B cell (primary cell): ENCODE results near the gene RFPL4AL1. TPM values are rescaled to one million over a fixed set of nuclear protein-coding genes. Genes with fewer than 3 reads are reported as not detected.
"Not testable (repeated sequence)": the region's sequence is repeated elsewhere in the genome, so short reads cannot be mapped to it uniquely, and the experiment has no call there.

Experiments used
- ATAC-seq: fragments of 200-7000 bp; cut with Tn5 transposase; one replicate; pipeline ENCODE4 v1.10.0; 2021; ENCODE audit warnings: low read depth, mild to moderate bottlenecking, moderate number of reproducible peaks, moderate library complexity
- CTCF ChIA-PET: fragments of 350-600 bp; sonication (Branson Sonifier 250); formaldehyde crosslinking; loops from one replicate; lab custom pipeline; 2021; ENCODE audit warnings: antibody characterized with exemption, inconsistent platforms; lab: Charles Lee
- POLR2A ChIA-PET: fragments of 350-600 bp; sonication (Branson Sonifier 250); formaldehyde crosslinking; loops from one replicate; lab custom pipeline; 2021; ENCODE audit warnings: antibody characterized with exemption; lab: Charles Lee
- DNase-seq: peaks from one replicate; pipeline ENCODE4 v3.0.0; 2013
- H2AFZ ChIP-seq: 2 replicates; pipeline ENCODE4 v1.6.1; 2012; ENCODE audit warnings: mild to moderate bottlenecking, low read depth, low read length; ENCODE audit not compliant: insufficient read depth, poor library complexity, severe bottlenecking
- H3K27ac ChIP-seq, 2 donors: 1 replicate in 1 of 2; 2 replicates in 1 of 2; pipeline ENCODE4 v1.5.1; 2012 to 2013; ENCODE audit warnings: low read length in 2 of 2, mild to moderate bottlenecking in 2 of 2, moderate library complexity in 1 of 2
- H3K27me3 ChIP-seq, 4 experiments: fragments of 200-600 bp in 1 of 4; sonication (generic) in 1 of 4; replicated peaks in 1 of 4; 1 replicate in 2 of 4; 2 replicates in 2 of 4; pipeline versions ENCODE4 v1.6.1 to v1.7.0; 2013 to 2016; ENCODE audit warnings: low read length in 3 of 4, mild to moderate bottlenecking in 2 of 4, mixed read lengths in 1 of 4, moderate library complexity in 1 of 4; ENCODE audit not compliant: insufficient read depth in 4 of 4, control insufficient read depth in 3 of 4; ENCODE audit errors: control extremely low read depth in 1 of 4
- H3K36me3 ChIP-seq, 2 experiments: replicated peaks in 1 of 2; 1 replicate in 1 of 2; 2 replicates in 1 of 2; pipeline versions ENCODE4 v1.6.1 to v1.7.1; 2013; ENCODE audit warnings: low read length in 1 of 2; ENCODE audit not compliant: insufficient read depth in 2 of 2, control insufficient read depth in 1 of 2; ENCODE audit errors: control extremely low read depth in 1 of 2, extremely low read depth in 1 of 2
- H3K4me1 ChIP-seq, 2 donors: fragments of 200-600 bp in 1 of 2; sonication (generic) in 1 of 2; 1 replicate in 1 of 2; 2 replicates in 1 of 2; pipeline versions ENCODE4 v1.5.1 to v1.6.1; 2013 to 2017; ENCODE audit warnings: low read length in 2 of 2; ENCODE audit not compliant: control insufficient read depth in 2 of 2, insufficient read depth in 2 of 2
- H3K4me2 ChIP-seq: replicated peaks from 2 replicates; pipeline ENCODE3; 2012; ENCODE audit warnings: mild to moderate bottlenecking, low read depth, low read length; ENCODE audit not compliant: poor library complexity, severe bottlenecking
- H3K4me3 ChIP-seq, 5 experiments: fragments of 200-600 bp in 1 of 5; sonication (generic) in 1 of 5; 1 replicate in 3 of 5; 2 replicates in 2 of 5; pipeline versions ENCODE4 v1.5.1 to v1.7.0; 2011 to 2016; ENCODE audit warnings: low read length in 4 of 5, mild to moderate bottlenecking in 4 of 5, low read depth in 2 of 5, control low read depth in 1 of 5, moderate library complexity in 1 of 5; ENCODE audit not compliant: insufficient read depth in 1 of 5; ENCODE audit errors: control extremely low read depth in 1 of 5, extremely low read depth in 1 of 5
- H3K79me2 ChIP-seq: fragments of 200-600 bp; sonication (generic); one replicate; pipeline ENCODE4 v1.6.0; 2016; ENCODE audit warnings: low read length; ENCODE audit not compliant: control insufficient read depth, insufficient read depth
- H3K9ac ChIP-seq: fragments of 200-600 bp; sonication (generic); 2 replicates; pipeline ENCODE4 v1.6.1; 2017; ENCODE audit warnings: mild to moderate bottlenecking, low read length, moderate library complexity
- H3K9me3 ChIP-seq, 3 donors: one replicate each; pipeline versions ENCODE4 v1.6.1 to v1.7.1; 2013; ENCODE audit warnings: low read length in 2 of 3; ENCODE audit not compliant: control insufficient read depth in 2 of 3, insufficient read depth in 1 of 3; ENCODE audit errors: control extremely low read depth in 1 of 3
- H4K20me1 ChIP-seq: 2 replicates; pipeline ENCODE4 v1.6.0; 2012; ENCODE audit warnings: mild to moderate bottlenecking, low read length; ENCODE audit not compliant: insufficient read depth, control insufficient read depth, poor library complexity, severe bottlenecking
- H3K27ac Mint-ChIP-seq: one replicate; pipeline ENCODE4 v1.8.0; 2021; ENCODE audit warnings: mixed read lengths
- H3K27me3 Mint-ChIP-seq: one replicate; pipeline ENCODE4 v1.8.0; 2021; ENCODE audit warnings: mixed read lengths
- H3K4me1 Mint-ChIP-seq: one replicate; pipeline ENCODE4 v1.8.0; 2021; ENCODE audit warnings: mixed read lengths
- H3K4me3 Mint-ChIP-seq: one replicate; pipeline ENCODE4 v1.8.0; 2021; ENCODE audit warnings: mixed read lengths
- H3K9me3 Mint-ChIP-seq: one replicate; pipeline ENCODE4 v1.8.0; 2022; ENCODE audit warnings: mixed read lengths; ENCODE audit not compliant: insufficient read depth
- CTCF ChIP-seq: fragments of 200-600 bp; IDR thresholded peaks from one replicate; pipeline ENCODE4 v1.8.0; 2022; ENCODE audit warnings: antibody characterized with exemption, mild to moderate bottlenecking
- EZH2 ChIP-seq: IDR thresholded peaks from 2 replicates; pipeline ENCODE4 v1.6.1; 2012; ENCODE audit warnings: borderline replicate concordance, low read depth, mild to moderate bottlenecking, moderate library complexity, low read length; ENCODE audit not compliant: insufficient read depth, poor library complexity, severe bottlenecking
- WGBS: methylation state at CpG from one replicate; pipeline ENCODE4 v1.1.5; 2013; ENCODE audit warnings: missing lambda C conversion rate; ENCODE audit not compliant: insufficient coverage; 5-methylcytosine and 5-hydroxymethylcytosine counted together
- intact Hi-C: fragments of 100-400 bp; cut with micrococcal nuclease; formaldehyde crosslinking; loops from one replicate; pipeline ENCODE4 v1.10.0; 2022
- polyA plus RNA-seq: library from polyadenylated mRNA; depleted of rRNA; stranded (reverse); fragments of >200 nt; gene quantifications from 2 replicates; pipeline ENCODE4 v1.2.3, GENCODE V29; 2012
- total RNA-seq, 2 donors: library from RNA; stranded (reverse); fragments of 120-200 nt in 1 of 2; gene quantifications; 1 replicate in 1 of 2; 2 replicates in 1 of 2; pipeline versions ENCODE4 v1.2.3 to v1.2.4, GENCODE V29; 2013 to 2022

The RFPL4AL1 gene
- total and polyA plus RNA-seq, 2 donors (not counting 1 experiment from before 2014, with no cell fraction given): not detected

- Histone ChIP-seq H3K9me3 (peaks cover 0 to 4% (median 3%) of the 10 kb centered on the region in 3 donors), H3K36me3 (no peaks in the 10 kb centered on the region), H3K27ac (no peak overlapping the region), H3K9ac (no peak overlapping the region), H3K27me3 (no peaks in the 10 kb centered on the region), H3K4me2 (no peak overlapping the region), H3K79me2 (no peaks in the 10 kb centered on the region), H3K4me3 (no peak overlapping the region), H3K4me1 (no peaks in the 10 kb centered on the region), H2AFZ (no peak overlapping the region), H4K20me1 (no peaks in the 10 kb centered on the region)
- ChIA-PET CTCF (no interaction called here), POLR2A (no interaction called here)
- DNase-seq: no peak
- H3K4me3 Mint-ChIP-seq: no peak overlapping the region
- H3K27ac Mint-ChIP-seq: no peak overlapping the region
- TF ChIP-seq CTCF (no peak), EZH2 (no peak)
- no peaks in the 10 kb centered on the region for H3K4me1 Mint-ChIP-seq
- no peaks in the 10 kb centered on the region for H3K9me3 Mint-ChIP-seq
- peaks cover 17% of the 10 kb centered on the region for H3K27me3 Mint-ChIP-seq
- no peak for ATAC-seq
- 89% methylated on average over 1 of the region's 3 CpGs for WGBS
- intact Hi-C loops: no loop called here
Measured at GRCh38 chr19:55753401-55753800, 15.5 kb upstream of the RFPL4AL1 start.

GRCh38 chr19:55756808-55757207, 12.1 kb upstream of the RFPL4AL1 start:
- H3K9ac ChIP-seq, DNase-seq, H3K4me3 Mint-ChIP-seq, H3K9me3 Mint-ChIP-seq, H3K36me3 ChIP-seq, H3K4me3 ChIP-seq, H3K27ac Mint-ChIP-seq, H3K4me2 ChIP-seq, ATAC-seq, CTCF ChIA-PET, POLR2A ChIA-PET, H3K4me1 ChIP-seq, H3K27ac ChIP-seq, H3K9me3 ChIP-seq, H4K20me1 ChIP-seq, H3K4me1 Mint-ChIP-seq, H3K79me2 ChIP-seq, H3K27me3 ChIP-seq, H2AFZ ChIP-seq, intact Hi-C loops: not testable (repeated sequence)
- WGBS: 77% methylated on average over 4 of the region's 4 CpGs
- peaks cover 23% of the 10 kb centered on the region for H3K27me3 Mint-ChIP-seq

- H2AFZ ChIP-seq, H3K4me2 ChIP-seq, H3K27ac Mint-ChIP-seq, H3K36me3 ChIP-seq, H3K4me3 ChIP-seq, H3K4me3 Mint-ChIP-seq, H3K27ac ChIP-seq, H3K9me3 Mint-ChIP-seq, intact Hi-C loops, ATAC-seq, H3K27me3 ChIP-seq, H3K9me3 ChIP-seq, H3K4me1 ChIP-seq, H4K20me1 ChIP-seq, H3K79me2 ChIP-seq, CTCF ChIA-PET, POLR2A ChIA-PET, H3K4me1 Mint-ChIP-seq, H3K9ac ChIP-seq, DNase-seq: not testable (repeated sequence)
- peaks cover 19% of the 10 kb centered on the region for H3K27me3 Mint-ChIP-seq
- 67% methylated on average over 1 of the region's 3 CpGs for WGBS
Measured at GRCh38 chr19:55758797-55759196, 10.1 kb upstream of the RFPL4AL1 start, which contains the start of gene RFPL4A. TSS of gene RFPL4A (plus strand) at chr19:55759097. CDS start at chr19:55761801, 2,704 bp downstream.
